Endothelial cell of umbilical vein (primary cell): Measurements from ENCODE around the gene UFSP1. TPM values are rescaled to one million over a fixed set of nuclear protein-coding genes. Genes with fewer than 3 reads are reported as not detected.

Experiments used
- BruUV-seq: library from RNA; stranded (reverse); fragments of 400-500 nt; replicated peaks from 2 replicates; lab custom pipeline; 2021; lab: Mats Ljungman, UMichigan
- CTCF ChIA-PET: fragments of 300-600, 350-600 bp; sonication (Branson Sonifier 250); formaldehyde crosslinking; loops from one replicate; lab custom pipeline; 2021; ENCODE audit warnings: antibody characterized with exemption, inconsistent platforms; lab: Charles Lee
- POLR2A ChIA-PET: fragments of 300-600, 350-600 bp; sonication (Branson Sonifier 250); formaldehyde crosslinking; loops from one replicate; lab custom pipeline; 2021; ENCODE audit warnings: antibody characterized with exemption, inconsistent platforms; lab: Charles Lee
- DNase-seq: peaks from one replicate; pipeline ENCODE4 v3.0.0-alpha.2; 2011; ENCODE audit warnings: low read depth, low spot score
- FAIRE-seq: peaks from 2 replicates; lab custom pipeline; 2011; peaks lifted over from hg19 to GRCh38; lab: Jason Lieb, UNC
- H2AFZ ChIP-seq: 2 replicates; pipeline ENCODE4 v1.6.0; 2012; ENCODE audit warnings: low read depth, low read length, control low read depth, inconsistent platforms
- H3K27ac ChIP-seq: 2 replicates; pipeline ENCODE4 v1.5.1; 2011; ENCODE audit warnings: low read depth, mild to moderate bottlenecking, control low read depth, low read length, moderate library complexity; ENCODE audit not compliant: insufficient read depth
- H3K27me3 ChIP-seq, 2 experiments: 2 replicates each; pipeline versions ENCODE4 v1.6.0 to v1.6.1; 2011; ENCODE audit warnings: low read length in 2 of 2, mixed read lengths in 1 of 2; ENCODE audit not compliant: control insufficient read depth in 2 of 2, insufficient read depth in 2 of 2
- H3K36me3 ChIP-seq, 2 experiments: 2 replicates in 1 of 2; 3 replicates in 1 of 2; pipeline ENCODE4 v1.5.1; 2011; ENCODE audit warnings: low read length in 2 of 2, mild to moderate bottlenecking in 1 of 2, moderate library complexity in 1 of 2; ENCODE audit not compliant: control insufficient read depth in 2 of 2, insufficient read depth in 2 of 2; ENCODE audit errors: extremely low read depth in 1 of 2
- H3K4me1 ChIP-seq: 3 replicates; pipeline ENCODE4 v1.5.1; 2011; ENCODE audit warnings: mild to moderate bottlenecking, low read length; ENCODE audit not compliant: control insufficient read depth, insufficient read depth; ENCODE audit errors: extremely low read depth
- H3K4me2 ChIP-seq: 2 replicates; pipeline ENCODE4 v1.6.1; 2011; ENCODE audit warnings: low read length, control low read depth, mixed read lengths; ENCODE audit not compliant: insufficient read depth
- H3K4me3 ChIP-seq, 3 experiments: fragments of 200-600 bp in 1 of 3; sonication (generic), shearing (Covaris generic) in 1 of 3; replicated peaks in 1 of 3; 2 replicates each; pipeline ENCODE4 v1.5.1; 2011 to 2016; ENCODE audit warnings: control low read depth in 3 of 3, low read length in 3 of 3, mild to moderate bottlenecking in 2 of 3, inconsistent platforms in 1 of 3, low read depth in 1 of 3, moderate library complexity in 1 of 3; ENCODE audit not compliant: insufficient read depth in 1 of 3
- H3K79me2 ChIP-seq: 2 replicates; pipeline ENCODE4 v1.6.0; 2012; ENCODE audit warnings: low read length, inconsistent platforms; ENCODE audit not compliant: control insufficient read depth, insufficient read depth
- H3K9ac ChIP-seq: replicated peaks from 2 replicates; pipeline ENCODE3; 2011; ENCODE audit warnings: low read length, control low read depth; ENCODE audit not compliant: insufficient read depth; ENCODE audit errors: extremely low read depth
- H3K9me1 ChIP-seq: replicated peaks from 3 replicates; pipeline ENCODE4 v1.6.0; 2011; ENCODE audit warnings: mild to moderate bottlenecking, low read length; ENCODE audit not compliant: control insufficient read depth, insufficient read depth; ENCODE audit errors: extremely low read depth
- H3K9me3 ChIP-seq: replicated peaks from 2 replicates; pipeline ENCODE4 v1.5.1; 2012; ENCODE audit warnings: low read length, inconsistent platforms; ENCODE audit not compliant: control insufficient read depth, insufficient read depth
- H4K20me1 ChIP-seq: replicated peaks from 2 replicates; pipeline ENCODE3; 2011; ENCODE audit warnings: mild to moderate bottlenecking, low read length; ENCODE audit not compliant: control insufficient read depth, insufficient read depth; ENCODE audit errors: extremely low read depth
- EZH2 ChIP-seq: IDR thresholded peaks from 2 replicates; pipeline ENCODE4 v1.6.1; 2012; ENCODE audit warnings: borderline replicate concordance, low read depth, mild to moderate bottlenecking, moderate library complexity, low read length, inconsistent platforms; ENCODE audit not compliant: severe bottlenecking
- JUN ChIP-seq: IDR thresholded peaks from 2 replicates; pipeline ENCODE4 v1.6.1; 2011; ENCODE audit warnings: borderline replicate concordance, low read depth; ENCODE audit not compliant: insufficient read length, insufficient read depth
- MYC ChIP-seq: IDR thresholded peaks from one replicate; pipeline ENCODE4 v1.6.1; 2011; ENCODE audit warnings: mild to moderate bottlenecking, low read depth, low read length
- dilution Hi-C: fragments of 300-500 bp; cut with MboI; formaldehyde crosslinking; loops from one replicate; pipeline ENCODE4 v1.15.0; 2019; ENCODE audit warnings: low sequenced_read_pairs; ENCODE audit not compliant: extremely low pct_ligation_motif_present
- intact Hi-C: fragments of 100-400 bp; cut with micrococcal nuclease; formaldehyde crosslinking; loops from one replicate; pipeline ENCODE4 v1.10.0; 2022
- polyA plus RNA-seq, 4 experiments: library from polyadenylated mRNA; depleted of rRNA in 3 of 4; stranded (reverse) in 3 of 4; unstranded in 1 of 4; fragments of >200 nt; gene quantifications; 2 replicates each; pipeline versions ENCODE4 v1.2.1 to v1.2.3, GENCODE V29; 2011 to 2012; ENCODE audit warnings: missing spikeins in 1 of 4
- total RNA-seq: library from RNA; stranded (reverse); gene quantifications from 2 replicates; pipeline ENCODE4 v1.2.3, GENCODE V29; 2021
- TF ChIP-seq, protein P1 (sequence below), 2 donors: IDR thresholded peaks; 1 replicate in 1 of 2; 2 replicates in 1 of 2; pipeline ENCODE4 v1.5.1; 2011; ENCODE audit warnings: low read length in 2 of 2, mild to moderate bottlenecking in 2 of 2, moderate library complexity in 2 of 2, control low read depth in 1 of 2, inconsistent platforms in 1 of 2, low read depth in 1 of 2; ENCODE audit not compliant: insufficient read depth in 1 of 2; ENCODE audit errors: extremely low read depth in 1 of 2

The UFSP1 gene
- total and polyA plus RNA-seq, 2 donors (not counting 3 experiments of a cell fraction or from before 2014, with no cell fraction given) = 0.84 to 0.93 TPM

DNA sequence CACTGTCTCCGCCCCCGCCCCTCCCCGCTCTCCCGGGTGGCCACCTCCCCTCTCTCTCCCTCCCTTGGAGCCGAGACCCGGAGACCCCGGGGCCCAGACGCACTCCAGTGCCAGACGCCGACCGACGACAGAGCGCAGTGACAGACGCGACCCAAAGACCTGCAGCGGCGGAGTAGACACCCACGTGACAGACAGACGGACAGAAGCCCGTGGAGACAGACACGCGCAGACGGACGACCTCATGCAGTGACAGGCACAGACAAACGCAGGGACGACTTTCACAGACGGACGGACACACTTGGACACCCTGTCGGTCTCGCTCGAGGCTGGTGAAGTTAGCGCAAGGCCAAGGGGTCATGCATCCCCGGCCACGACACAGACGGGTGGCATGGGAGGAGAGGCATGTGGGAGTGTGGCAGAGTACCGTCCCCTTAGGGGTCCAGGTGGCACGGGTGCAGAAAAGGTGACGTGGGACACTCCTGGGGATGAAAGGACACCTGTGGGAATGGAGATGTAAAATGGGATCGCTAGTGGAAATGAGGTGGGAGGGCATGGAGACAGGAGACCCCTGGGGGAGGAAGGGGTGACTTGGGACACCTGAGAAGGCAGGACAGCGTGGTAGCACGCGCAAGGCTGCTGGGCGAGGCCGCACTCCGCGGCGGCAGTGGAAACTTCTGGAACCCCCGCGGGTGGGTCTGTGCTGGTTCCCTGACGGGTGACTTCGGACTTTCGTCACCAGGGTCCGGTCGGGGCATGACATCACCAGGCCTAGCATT lies 6.6 kb upstream of the UFSP1 start:
- DNase-seq (no peak), FAIRE-seq (no peak)
- Histone ChIP-seq H3K9me3 (no peaks in the 10 kb centered on the region), H3K4me3 (no peak overlapping the region), H3K9me1 (no peaks in the 10 kb centered on the region), H3K4me1 (peaks cover 9% of the 10 kb centered on the region), H4K20me1 (no peaks in the 10 kb centered on the region), H3K27me3 (peaks cover 9 to 19% of the 10 kb centered on the region in 2 experiments), H3K9ac (no peak overlapping the region), H3K79me2 (no peaks in the 10 kb centered on the region), H2AFZ (no peak overlapping the region), H3K27ac (no peak overlapping the region), H3K4me2 (no peak overlapping the region), H3K36me3 (no peaks in the 10 kb centered on the region)
- TF ChIP-seq MYC (no peak), EZH2 (peak; percentile 95)
- POLR2A ChIA-PET = no interaction called here
- CTCF ChIA-PET = interaction anchor here (1.8 to 3.0 kb wide), 8 partner anchors 8 to 387 kb away, joined by 6 to 57 read pairs (median 12); no protein-coding TSS in a partner anchor
- no TSS peak for BruUV-seq
- intact Hi-C loops (loop anchor here (10.0 kb wide), 2 partner anchors 269 to 399 kb away; partner anchors contain the start of gene VGF), dilution Hi-C loops (no loop called here)

DNA sequence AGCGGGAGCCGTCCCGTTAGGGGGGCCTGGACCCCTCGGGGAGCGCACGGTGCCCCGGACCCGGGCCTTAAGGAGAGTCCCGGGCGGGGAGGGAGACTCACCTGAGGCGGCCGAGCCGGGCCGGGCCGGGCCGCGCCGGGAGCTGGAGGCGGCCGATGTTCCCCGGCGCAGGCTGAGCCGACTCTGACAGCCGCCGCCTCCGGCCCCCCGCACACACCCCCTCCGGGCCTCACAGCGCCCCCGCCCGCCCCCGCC lies 6.1 kb upstream of the UFSP1 start, which contains the start of gene ACHE:
Gene ACHE (minus strand): TSS at position 188 of the 255 bp plus-strand sequence. CDS start 1,656 bp downstream, outside the sequence.
- peaks cover 14% of the 10 kb centered on the region for H3K4me1 ChIP-seq
- BruUV-seq = no TSS peak
- FAIRE-seq = no peak
- TF ChIP-seq JUN = no peak
- TF ChIP-seq EZH2 = peak; percentile 77
- TF ChIP-seq, protein P1, sequence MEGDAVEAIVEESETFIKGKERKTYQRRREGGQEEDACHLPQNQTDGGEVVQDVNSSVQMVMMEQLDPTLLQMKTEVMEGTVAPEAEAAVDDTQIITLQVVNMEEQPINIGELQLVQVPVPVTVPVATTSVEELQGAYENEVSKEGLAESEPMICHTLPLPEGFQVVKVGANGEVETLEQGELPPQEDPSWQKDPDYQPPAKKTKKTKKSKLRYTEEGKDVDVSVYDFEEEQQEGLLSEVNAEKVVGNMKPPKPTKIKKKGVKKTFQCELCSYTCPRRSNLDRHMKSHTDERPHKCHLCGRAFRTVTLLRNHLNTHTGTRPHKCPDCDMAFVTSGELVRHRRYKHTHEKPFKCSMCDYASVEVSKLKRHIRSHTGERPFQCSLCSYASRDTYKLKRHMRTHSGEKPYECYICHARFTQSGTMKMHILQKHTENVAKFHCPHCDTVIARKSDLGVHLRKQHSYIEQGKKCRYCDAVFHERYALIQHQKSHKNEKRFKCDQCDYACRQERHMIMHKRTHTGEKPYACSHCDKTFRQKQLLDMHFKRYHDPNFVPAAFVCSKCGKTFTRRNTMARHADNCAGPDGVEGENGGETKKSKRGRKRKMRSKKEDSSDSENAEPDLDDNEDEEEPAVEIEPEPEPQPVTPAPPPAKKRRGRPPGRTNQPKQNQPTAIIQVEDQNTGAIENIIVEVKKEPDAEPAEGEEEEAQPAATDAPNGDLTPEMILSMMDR (IDR thresholded peaks at IDR 0.05; ENCODE audit: extremely low read depth in 1 of 2, insufficient read depth in 1 of 2, low read depth in 1 of 2, low read length in 2 of 2) = no peak
- no peaks in the 10 kb centered on the region for H3K9me1 ChIP-seq
- no peaks in the 10 kb centered on the region for H3K9me3 ChIP-seq
- H3K4me2 ChIP-seq = no peak within 1 kb of the TSS
- no peak within 1 kb of the TSS for H2AFZ ChIP-seq
- ChIA-PET POLR2A (no interaction called here), CTCF (interaction anchor here (1.1 to 2.5 kb wide), 7 partner anchors 9 to 387 kb away, joined by 3 to 44 read pairs (median 10); no protein-coding TSS in a partner anchor)
- no peak within 1 kb of the TSS for H3K9ac ChIP-seq
- no peaks in the 10 kb centered on the region for H3K79me2 ChIP-seq
- H3K4me3 ChIP-seq = peak within 1 kb of the TSS in 1 of 3 experiments; percentile 4
- H3K36me3 ChIP-seq = no peaks in the 10 kb centered on the region
- DNase-seq = no peak
- no peaks in the 10 kb centered on the region for H4K20me1 ChIP-seq
- H3K27me3 ChIP-seq = peaks cover 9 to 19% of the 10 kb centered on the region in 2 experiments
- dilution Hi-C loops (no loop called here), intact Hi-C loops (loop anchor here (10.0 kb wide), 2 partner anchors 269 to 399 kb away; partner anchors contain the start of gene VGF)
- H3K27ac ChIP-seq = no peak within 1 kb of the TSS
